HUES64 (cell line): ENCODE measurements around the gene SPOCK2.
"Not testable (repeated sequence)": the region's sequence is repeated elsewhere in the genome, so short reads cannot be mapped to it uniquely, and the experiment has no call there.

Experiments used
- H3K27ac ChIP-seq: 2 replicates; pipeline ENCODE4 v1.7.0; 2013; ENCODE audit warnings: low read depth, low read length, inconsistent platforms
- H3K27me3 ChIP-seq: 2 replicates; pipeline ENCODE4 v1.6.1; 2013; ENCODE audit warnings: mild to moderate bottlenecking, low read length; ENCODE audit not compliant: insufficient read depth
- H3K36me3 ChIP-seq: 2 replicates; pipeline ENCODE4 v1.6.1; 2013; ENCODE audit warnings: mild to moderate bottlenecking, low read length; ENCODE audit not compliant: insufficient read depth
- H3K4me1 ChIP-seq: 2 replicates; pipeline ENCODE4 v1.6.1; 2013; ENCODE audit warnings: mild to moderate bottlenecking, low read length, moderate library complexity; ENCODE audit not compliant: insufficient read depth
- H3K4me3 ChIP-seq: 2 replicates; pipeline ENCODE4 v1.5.1; 2013; ENCODE audit warnings: mild to moderate bottlenecking, low read length, moderate library complexity
- H3K9ac ChIP-seq: 2 replicates; pipeline ENCODE4 v1.6.1; 2013; ENCODE audit warnings: mild to moderate bottlenecking, low read depth, low read length
- H3K9me3 ChIP-seq: 2 replicates; pipeline ENCODE4 v1.6.1; 2013; ENCODE audit warnings: low read depth, low read length; ENCODE audit not compliant: insufficient read depth
- WGBS: fragments of 150-250, 120-280 bp; methylation state at CpG from one replicate; pipeline ENCODE4 v1.1.7; 2013; ENCODE audit warnings: missing lambda C conversion rate; 5-methylcytosine and 5-hydroxymethylcytosine counted together

Gene SPOCK2

GRCh38 chr10:72124381-72124780, 36.0 kb upstream of the SPOCK2 start:
- Histone ChIP-seq H3K27ac (no peak overlapping the region), H3K4me3 (no peak overlapping the region), H3K9me3 (no peaks in the 10 kb centered on the region)

GRCh38 chr10:72123616-72124015, 35.3 kb upstream of the SPOCK2 start:
- Histone ChIP-seq H3K9me3 (no peaks in the 10 kb centered on the region), H3K36me3 (no peaks in the 10 kb centered on the region), H3K4me1 (peaks cover 6% of the 10 kb centered on the region), H3K9ac (no peak overlapping the region), H3K4me3 (no peak overlapping the region), H3K27ac (no peak overlapping the region), H3K27me3 (no peaks in the 10 kb centered on the region)
- 86% methylated on average over 3 of the region's 4 CpGs for WGBS

More at GRCh38 chr10:72124381-72124780, 36.0 kb upstream of the SPOCK2 start:
- Histone ChIP-seq H3K27me3 (no peaks in the 10 kb centered on the region), H3K4me1 (peaks cover 6% of the 10 kb centered on the region), H3K9ac (no peak overlapping the region), H3K36me3 (no peaks in the 10 kb centered on the region)

- peaks cover 6% of the 10 kb centered on the region for H3K4me1 ChIP-seq
- H3K36me3 ChIP-seq: no peaks in the 10 kb centered on the region
- H3K9ac ChIP-seq: no peak overlapping the region
- WGBS: 94% methylated on average over 4 of the region's 4 CpGs
- no peaks in the 10 kb centered on the region for H3K27me3 ChIP-seq
- peaks cover 1% of the 10 kb centered on the region; the same call in 1 of the 2 replicates for H3K9me3 ChIP-seq
- H3K27ac ChIP-seq: no peak overlapping the region
- H3K4me3 ChIP-seq: no peak overlapping the region
Measured at GRCh38 chr10:72122221-72122620, 33.9 kb upstream of the SPOCK2 start.

GRCh38 chr10:72121389-72121788, 33.0 kb upstream of the SPOCK2 start:
- Histone ChIP-seq H3K27me3 (no peaks in the 10 kb centered on the region), H3K9me3 (peaks cover 7% of the 10 kb centered on the region), H3K4me3 (no peak overlapping the region), H3K4me1 (peaks cover 1% of the 10 kb centered on the region; the same call in 1 of the 2 replicates), H3K27ac (no peak overlapping the region), H3K36me3 (no peaks in the 10 kb centered on the region), H3K9ac (no peak overlapping the region)
- WGBS: 90% methylated on average over 1 of the region's 1 CpG

- Histone ChIP-seq H3K27ac (no peak overlapping the region), H3K4me1 (no peaks in the 10 kb centered on the region), H3K36me3 (0 out of 2 replicates have a peak, but pooled peaks cover 4% of the 10 kb centered on the region), H3K4me3 (no peak overlapping the region), H3K9ac (no peak overlapping the region), H3K27me3 (no peaks in the 10 kb centered on the region), H3K9me3 (peaks cover 13% of the 10 kb centered on the region)
- WGBS: 89% methylated on average over 2 of the region's 2 CpGs
Measured at GRCh38 chr10:72116372-72116771, 28.0 kb upstream of the SPOCK2 start.

GRCh38 chr10:72114706-72115450, 26.5 kb upstream of the SPOCK2 start:
- Histone ChIP-seq H3K4me3 (no peak overlapping the region), H3K27ac (no peak overlapping the region), H3K9ac (no peak overlapping the region), H3K27me3 (no peaks in the 10 kb centered on the region), H3K36me3 (0 out of 2 replicates have a peak, but pooled peaks cover 4% of the 10 kb centered on the region), H3K4me1 (no peaks in the 10 kb centered on the region), H3K9me3 (peaks cover 13% of the 10 kb centered on the region)
- 100% methylated on average over 1 of the region's 2 CpGs for WGBS

- 96% methylated on average over 11 of the region's 11 CpGs for WGBS
Measured at GRCh38 chr10:72110673-72111401, 22.5 kb upstream of the SPOCK2 start.

GRCh38 chr10:72109636-72110157, 21.3 kb upstream of the SPOCK2 start:
- Histone ChIP-seq H3K9ac (no peak overlapping the region), H3K4me3 (no peak overlapping the region), H3K36me3 (no peaks in the 10 kb centered on the region), H3K4me1 (no peaks in the 10 kb centered on the region), H3K9me3 (no peaks in the 10 kb centered on the region), H3K27me3 (no peaks in the 10 kb centered on the region), H3K27ac (no peak overlapping the region)
- WGBS: 97% methylated on average over 8 of the region's 8 CpGs

More at GRCh38 chr10:72110673-72111401, 22.5 kb upstream of the SPOCK2 start:
- Histone ChIP-seq H3K27me3 (no peaks in the 10 kb centered on the region), H3K36me3 (no peaks in the 10 kb centered on the region), H3K4me1 (no peaks in the 10 kb centered on the region), H3K27ac (no peak overlapping the region), H3K9ac (no peak overlapping the region), H3K4me3 (no peak overlapping the region), H3K9me3 (peaks cover under 1% of the 10 kb centered on the region; the same call in 1 of the 2 replicates)

GRCh38 chr10:72108830-72109635, 20.7 kb upstream of the SPOCK2 start:
- H3K27me3 ChIP-seq: no peaks in the 10 kb centered on the region
- no peak overlapping the region for H3K27ac ChIP-seq
- no peak overlapping the region for H3K4me3 ChIP-seq
- H3K4me1 ChIP-seq: no peaks in the 10 kb centered on the region
- no peak overlapping the region for H3K9ac ChIP-seq
- no peaks in the 10 kb centered on the region for H3K36me3 ChIP-seq
- 80% methylated on average over 1 of the region's 1 CpG for WGBS
- H3K9me3 ChIP-seq: no peaks in the 10 kb centered on the region

GRCh38 chr10:72108004-72108370, 19.6 kb upstream of the SPOCK2 start:
- H3K27me3 ChIP-seq, H3K4me1 ChIP-seq, H3K27ac ChIP-seq, H3K4me3 ChIP-seq, H3K36me3 ChIP-seq, H3K9me3 ChIP-seq, H3K9ac ChIP-seq: not testable (repeated sequence)
- WGBS: 97% methylated on average over 3 of the region's 3 CpGs
